HCT116 (cell line): Measurements from ENCODE around the gene GIPR. TPM values are rescaled to one million over a fixed set of nuclear protein-coding genes. Genes with fewer than 3 reads are reported as not detected.

Experiments used
- ATAC-seq: fragments of 200-7000 bp; cut with Tn5 transposase; 2 replicates; pipeline ENCODE4 v1.9.1; 2020; ENCODE audit warnings: mild to moderate bottlenecking, moderate library complexity
- BruUV-seq: library from RNA; stranded (reverse); fragments of 400-500 nt; replicated peaks from 2 replicates; lab custom pipeline; 2021; lab: Mats Ljungman, UMichigan
- CTCF ChIA-PET: fragments of 300-600 bp; sonication (Branson Sonifier 250); formaldehyde crosslinking; loops from one replicate; lab custom pipeline; 2021; ENCODE audit warnings: antibody characterized with exemption; lab: Charles Lee
- POLR2A ChIA-PET: fragments of 300-600, 350-600 bp; sonication (Branson Sonifier 250); formaldehyde crosslinking; loops from one replicate; lab custom pipeline; 2021; ENCODE audit warnings: antibody characterized with exemption; lab: Charles Lee
- RAD21 ChIA-PET, 2 experiments: fragments of 300-600 bp; sonication (Branson Sonifier 250); formaldehyde crosslinking; loops; one replicate each; lab custom pipeline; 2023; ENCODE audit warnings: low total read pairs in 2 of 2; ENCODE audit not compliant: uncharacterized antibody in 2 of 2, unreplicated experiment in 2 of 2, low non-redundant PET in 1 of 2; lab: Charles Lee
- DNase-seq: peaks from one replicate; pipeline ENCODE4 v3.0.0-alpha.2; 2010; ENCODE audit warnings: low read depth, low spot score
- H2AFZ ChIP-seq: fragments of 200-600 bp; shearing (Covaris generic), sonication (generic); 2 replicates; pipeline ENCODE4 v1.6.1; 2017; ENCODE audit warnings: low read depth, mixed run types, mixed read lengths, antibody characterized with exemption, low read length; ENCODE audit not compliant: poor library complexity, severe bottlenecking
- H3K27ac ChIP-seq: 2 replicates; pipeline ENCODE4 v1.5.1; 2012; ENCODE audit warnings: low read depth, low read length
- H3K27me3 ChIP-seq: fragments of 200-600 bp; sonication (generic); 2 replicates; pipeline ENCODE4 v1.6.1; 2016; ENCODE audit warnings: mixed run types, low read length, mixed read lengths; ENCODE audit not compliant: insufficient read depth
- H3K36me3 ChIP-seq, 2 experiments: fragments of 200-500 bp in 1 of 2; fragments of 200-600 bp in 1 of 2; sonication (Bioruptor generic) in 1 of 2; sonication (generic) in 1 of 2; 2 replicates each; pipeline versions ENCODE4 v1.5.1 to v1.6.1; 2014 to 2016; ENCODE audit warnings: low read length in 2 of 2, inconsistent platforms in 1 of 2, mixed read lengths in 1 of 2, mixed run types in 1 of 2; ENCODE audit not compliant: insufficient read depth in 2 of 2, control insufficient read depth in 1 of 2
- H3K4me1 ChIP-seq, 2 experiments: fragments of 200-600 bp in 1 of 2; sonication (generic) in 1 of 2; 2 replicates each; pipeline versions ENCODE4 v1.5.1 to v1.6.1; 2012 to 2017; ENCODE audit warnings: low read length in 2 of 2, inconsistent platforms in 1 of 2, mild to moderate bottlenecking in 1 of 2, mixed read lengths in 1 of 2, mixed run types in 1 of 2, moderate library complexity in 1 of 2; ENCODE audit not compliant: insufficient read depth in 2 of 2, control insufficient read depth in 1 of 2
- H3K4me2 ChIP-seq: fragments of 200-600 bp; sonication (generic); 2 replicates; pipeline ENCODE4 v1.6.1; 2017; ENCODE audit warnings: mixed run types, low read length, mixed read lengths
- H3K4me3 ChIP-seq, 2 experiments: fragments of 200-600 bp in 1 of 2; sonication (generic) in 1 of 2; replicated peaks in 1 of 2; 2 replicates each; pipeline ENCODE4 v1.5.1; 2011 to 2016; ENCODE audit warnings: low read length in 2 of 2, control low read depth in 1 of 2, low read depth in 1 of 2, mild to moderate bottlenecking in 1 of 2, mixed read lengths in 1 of 2, mixed run types in 1 of 2
- H3K79me2 ChIP-seq: fragments of 200-600 bp; sonication (generic); 2 replicates; pipeline ENCODE4 v1.6.1; 2017; ENCODE audit warnings: mild to moderate bottlenecking, mixed run types, low read length, moderate library complexity, mixed read lengths; ENCODE audit not compliant: insufficient read depth
- H3K9ac ChIP-seq: fragments of 200-600 bp; sonication (generic); 2 replicates; pipeline ENCODE4 v1.6.1; 2016; ENCODE audit warnings: low read length, mixed read lengths
- H3K9me2 ChIP-seq: fragments of 200-600 bp; sonication (generic), shearing (Covaris generic); 2 replicates; pipeline ENCODE4 v1.6.1; 2017; ENCODE audit warnings: mixed run types, mild to moderate bottlenecking, moderate library complexity; ENCODE audit not compliant: insufficient read depth
- H3K9me3 ChIP-seq, 2 experiments: fragments of 200-500 bp in 1 of 2; fragments of 200-600 bp in 1 of 2; sonication (Bioruptor generic) in 1 of 2; sonication (generic) in 1 of 2; 2 replicates each; pipeline ENCODE4 v1.6.1; 2014 to 2017; ENCODE audit warnings: low read length in 2 of 2, mixed read lengths in 2 of 2, inconsistent platforms in 1 of 2, low read depth in 1 of 2, mild to moderate bottlenecking in 1 of 2, mixed run types in 1 of 2, moderate library complexity in 1 of 2; ENCODE audit not compliant: control insufficient read depth in 1 of 2, insufficient read depth in 1 of 2
- H4K20me1 ChIP-seq: fragments of 200-600 bp; sonication (generic), shearing (Covaris generic); 2 replicates; pipeline ENCODE4 v1.6.1; 2017; ENCODE audit warnings: mixed run types, mild to moderate bottlenecking, moderate library complexity; ENCODE audit not compliant: insufficient read depth
- ATF3 ChIP-seq: IDR thresholded peaks from 2 replicates; pipeline ENCODE4 v1.6.1; 2012
- CBX3 ChIP-seq: IDR thresholded peaks from 2 replicates; pipeline ENCODE4 v1.6.1; 2012; ENCODE audit warnings: low read depth
- CEBPB ChIP-seq: IDR thresholded peaks from 2 replicates; pipeline ENCODE4 v1.6.1; 2012; ENCODE audit warnings: low read depth
- ELF1 ChIP-seq: IDR thresholded peaks from 2 replicates; pipeline ENCODE4 v1.6.1; 2012; ENCODE audit warnings: low read depth, borderline replicate concordance
- EZH2phosphoT487 ChIP-seq: fragments of 200-600 bp; IDR thresholded peaks from 2 replicates; pipeline ENCODE4 v1.6.1; 2018; ENCODE audit warnings: antibody characterized with exemption, borderline replicate concordance
- FOSL1 ChIP-seq: IDR thresholded peaks from 2 replicates; pipeline ENCODE4 v1.6.1; 2012; ENCODE audit warnings: low read depth
- MAX ChIP-seq: IDR thresholded peaks from 2 replicates; pipeline ENCODE4 v1.6.1; 2012
- POLR2A ChIP-seq: IDR thresholded peaks from 2 replicates; pipeline ENCODE4 v1.7.0; 2011; ENCODE audit warnings: borderline replicate concordance; ENCODE audit not compliant: insufficient read depth, insufficient read length; ENCODE audit errors: extremely low read depth
- POLR2AphosphoS5 ChIP-seq: IDR thresholded peaks from 2 replicates; pipeline ENCODE4 v1.6.1; 2011; ENCODE audit warnings: mild to moderate bottlenecking, low read depth, low read length, moderate library complexity
- RAD21 ChIP-seq: IDR thresholded peaks from 2 replicates; pipeline ENCODE4 v1.6.1; 2012; ENCODE audit warnings: low read depth, mild to moderate bottlenecking
- REST ChIP-seq: IDR thresholded peaks from 2 replicates; pipeline ENCODE4 v1.6.1; 2012; ENCODE audit warnings: low read depth
- SIN3A ChIP-seq: IDR thresholded peaks from 2 replicates; pipeline ENCODE4 v1.6.1; 2012; ENCODE audit warnings: low read depth
- SP1 ChIP-seq: IDR thresholded peaks from 2 replicates; pipeline ENCODE4 v1.6.1; 2012; ENCODE audit warnings: low read depth
- YY1 ChIP-seq: IDR thresholded peaks from 2 replicates; pipeline ENCODE4 v1.6.1; 2011; ENCODE audit warnings: low read length, low read depth, moderate library complexity, mild to moderate bottlenecking; ENCODE audit not compliant: insufficient replicate concordance; ENCODE audit errors: extremely low read depth
- ZFX ChIP-seq: fragments of 450-650 bp; IDR thresholded peaks from 2 replicates; pipeline ENCODE4 v1.6.1; 2017
- ZNF274 ChIP-seq: fragments of 200-500 bp; sonication (Bioruptor generic); IDR thresholded peaks from 2 replicates; pipeline ENCODE4 v1.6.1; 2014; ENCODE audit warnings: mild to moderate bottlenecking, low read depth, low read length, inconsistent platforms
- intact Hi-C: fragments of 100-400 bp; cut with micrococcal nuclease; formaldehyde crosslinking; loops from 2 replicates; pipeline ENCODE4 v1.10.0; 2022
- total RNA-seq: library from RNA; stranded (reverse); gene quantifications from one replicate; pipeline ENCODE4 v1.2.1, GENCODE V29; 2021; ENCODE audit not compliant: unreplicated experiment

GIPR gene
- total RNA-seq, 1 experiment from 2014 or later = 14.1 TPM

DNA sequence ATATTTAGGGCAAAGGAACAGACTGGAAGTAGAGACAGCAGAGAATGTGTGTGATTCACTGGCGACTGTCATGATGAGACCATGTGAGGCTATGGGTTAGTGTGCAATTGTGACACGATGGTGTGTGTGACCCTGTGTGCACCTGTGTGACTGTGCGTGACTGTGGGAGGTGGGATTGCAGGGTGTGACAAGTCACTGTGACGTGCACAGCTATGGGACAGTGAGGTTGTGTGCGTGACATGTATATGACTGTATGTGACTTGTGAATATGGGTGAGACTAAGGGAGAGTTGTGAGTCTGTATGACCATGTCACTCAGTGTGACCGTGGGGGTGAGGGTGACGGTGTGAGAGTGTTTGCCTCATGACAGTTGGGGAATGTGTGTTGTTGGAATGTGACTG is 3.4 kb upstream of the GIPR start:
- ATAC-seq (no peak), DNase-seq (no peak)
- H3K27ac ChIP-seq = no peak overlapping the region
- H3K79me2 ChIP-seq = no peaks in the 10 kb centered on the region
- RAD21 ChIA-PET = no interaction called here
- H3K4me2 ChIP-seq = no peak overlapping the region
- no peaks in the 10 kb centered on the region for H3K9me3 ChIP-seq
- no peak overlapping the region for H3K4me3 ChIP-seq
- H3K36me3 ChIP-seq = no peaks in the 10 kb centered on the region
- H3K9ac ChIP-seq = no peak overlapping the region
- BruUV-seq = no TSS peak
- POLR2A ChIA-PET = no interaction called here
- H2AFZ ChIP-seq = no peak overlapping the region
- H3K4me1 ChIP-seq = peaks cover 7 to 23% of the 10 kb centered on the region in 2 experiments
- H3K9me2 ChIP-seq = no peaks in the 10 kb centered on the region
- TF ChIP-seq YY1 (no peak), CBX3 (no peak), CEBPB (no peak), ATF3 (no peak), ZFX (no peak), ZNF274 (no peak), SIN3A (no peak)
- no peaks in the 10 kb centered on the region for H4K20me1 ChIP-seq
- intact Hi-C loops = no loop called here
- H3K27me3 ChIP-seq = no peaks in the 10 kb centered on the region
- CTCF ChIA-PET = no interaction called here

DNA sequence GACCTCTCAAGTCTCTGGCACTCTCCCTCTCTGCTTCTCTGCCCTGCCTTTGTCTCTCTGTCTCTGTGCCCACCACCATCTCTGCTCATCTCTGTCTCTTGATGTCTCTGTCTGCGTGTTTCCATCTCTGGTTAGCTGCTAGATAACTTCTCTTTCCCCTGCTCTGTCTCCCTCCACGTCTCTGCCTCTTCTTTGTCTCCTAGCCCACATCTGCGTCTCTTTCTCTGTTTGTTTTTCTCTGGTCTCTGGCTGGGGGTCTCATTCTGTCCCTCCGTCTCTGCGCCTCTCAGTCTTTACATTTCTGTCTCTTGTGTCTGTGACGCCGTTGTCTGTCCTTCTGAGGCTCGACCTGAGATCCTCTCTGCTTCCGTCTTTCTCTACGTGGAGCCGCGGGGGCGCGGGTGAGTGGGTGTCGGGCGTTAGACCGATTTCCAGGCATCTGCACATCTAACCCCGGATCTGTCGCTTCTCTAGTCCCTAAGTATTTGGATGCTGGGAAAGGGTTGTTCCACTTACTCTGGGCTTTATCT is 386 bp downstream of the GIPR start:
- no peaks in the 10 kb centered on the region for H3K79me2 ChIP-seq
- H4K20me1 ChIP-seq = no peaks in the 10 kb centered on the region
- peaks cover 11 to 40% of the 10 kb centered on the region in 2 experiments for H3K4me1 ChIP-seq
- BruUV-seq = TSS peak; percentile 16
- H3K27me3 ChIP-seq = no peaks in the 10 kb centered on the region
- ChIA-PET CTCF (interaction anchor here (1.0 to 3.1 kb wide), 7 partner anchors 9 to 183 kb away, joined by 4 to 17 read pairs (median 5); partner anchors contain the start of genes QPCTL and SNRPD2), POLR2A (interaction anchor here (0.7 to 2.0 kb wide), 8 partner anchors 8 to 243 kb away, joined by 3 to 16 read pairs (median 4); partner anchors contain the start of gene FOSB), RAD21 (interaction anchor here (0.7 to 1.7 kb wide), 2 partner anchors 16 to 22 kb away, joined by 3 to 8 read pairs; no protein-coding TSS in a partner anchor)
- H3K9me3 ChIP-seq = no peaks in the 10 kb centered on the region
- H3K9me2 ChIP-seq = no peaks in the 10 kb centered on the region
- H3K27ac ChIP-seq = peak overlapping the region; percentile 71
- H3K4me3 ChIP-seq = peak overlapping the region; percentile 76 to 85
- H2AFZ ChIP-seq = peak overlapping the region; percentile 81
- ATAC-seq = no peak
- no peak for DNase-seq
- peak overlapping the region; percentile 95 for H3K4me2 ChIP-seq
- intact Hi-C loops = no loop called here
- no peaks in the 10 kb centered on the region for H3K36me3 ChIP-seq
- peak overlapping the region; percentile 91 for H3K9ac ChIP-seq
- no peak for TF ChIP-seq RAD21
- no peak for TF ChIP-seq POLR2AphosphoS5
- TF ChIP-seq MAX = no peak
- TF ChIP-seq FOSL1 = no peak
- no peak for TF ChIP-seq CEBPB
- no peak for TF ChIP-seq ELF1
- TF ChIP-seq REST = no peak
- no peak for TF ChIP-seq CBX3
- no peak for TF ChIP-seq ATF3
- no peak; the same call in 1 of the 2 replicates for TF ChIP-seq SIN3A
- TF ChIP-seq YY1 = no peak
- TF ChIP-seq EZH2phosphoT487 = no peak
- no peak for TF ChIP-seq SP1
- no peak for TF ChIP-seq POLR2A
